ENCODE measurements around the gene ZDHHC6.

GRCh38 chr10:112429654-112430230 is 17.0 kb downstream of the ZDHHC6 start:
- TF ChIP-seq ZNF274 (IDR thresholded peaks at IDR 0.05; ENCODE audit: borderline replicate concordance, extremely low read depth, low read length) (no peak), CHD2 (IDR thresholded peaks at IDR 0.05; ENCODE audit: low read length) (no peak), SRF (IDR thresholded peaks at IDR 0.05; ENCODE audit: low read depth, low read length) (no peak), POLR2AphosphoS5 (IDR thresholded peaks at IDR 0.05; ENCODE audit: low read depth, low read length) (no peak), EP300 (IDR thresholded peaks at IDR 0.05; ENCODE audit: borderline replicate concordance in 1 of 2, low read depth in 2 of 2, low read length in 2 of 2) (no peak), SP2 (IDR thresholded peaks at IDR 0.05; ENCODE audit: low read length) (no peak), HDAC6 (IDR thresholded peaks at IDR 0.05; ENCODE audit: low read depth, low read length) (no peak)
- TF ChIP-seq, protein P1, sequence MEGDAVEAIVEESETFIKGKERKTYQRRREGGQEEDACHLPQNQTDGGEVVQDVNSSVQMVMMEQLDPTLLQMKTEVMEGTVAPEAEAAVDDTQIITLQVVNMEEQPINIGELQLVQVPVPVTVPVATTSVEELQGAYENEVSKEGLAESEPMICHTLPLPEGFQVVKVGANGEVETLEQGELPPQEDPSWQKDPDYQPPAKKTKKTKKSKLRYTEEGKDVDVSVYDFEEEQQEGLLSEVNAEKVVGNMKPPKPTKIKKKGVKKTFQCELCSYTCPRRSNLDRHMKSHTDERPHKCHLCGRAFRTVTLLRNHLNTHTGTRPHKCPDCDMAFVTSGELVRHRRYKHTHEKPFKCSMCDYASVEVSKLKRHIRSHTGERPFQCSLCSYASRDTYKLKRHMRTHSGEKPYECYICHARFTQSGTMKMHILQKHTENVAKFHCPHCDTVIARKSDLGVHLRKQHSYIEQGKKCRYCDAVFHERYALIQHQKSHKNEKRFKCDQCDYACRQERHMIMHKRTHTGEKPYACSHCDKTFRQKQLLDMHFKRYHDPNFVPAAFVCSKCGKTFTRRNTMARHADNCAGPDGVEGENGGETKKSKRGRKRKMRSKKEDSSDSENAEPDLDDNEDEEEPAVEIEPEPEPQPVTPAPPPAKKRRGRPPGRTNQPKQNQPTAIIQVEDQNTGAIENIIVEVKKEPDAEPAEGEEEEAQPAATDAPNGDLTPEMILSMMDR (IDR thresholded peaks at IDR 0.05; ENCODE audit: control extremely low read depth in 1 of 3, insufficient read depth in 1 of 3, low read depth in 1 of 3, low read length in 3 of 3): no peak

Measured in H1 (cell line).